GM12878 (cell line): ENCODE data around the gene PAX5. TPM values are rescaled to one million over a fixed set of nuclear protein-coding genes. Genes with fewer than 3 reads are reported as not detected.

ENCODE experiments used
- ASH2L ChIP-seq: fragments of 300-600, 200-600 bp; sonication (generic); IDR thresholded peaks from 2 replicates; pipeline ENCODE4 v1.6.1; 2017; ENCODE audit warnings: low read depth, mild to moderate bottlenecking, borderline replicate concordance
- BHLHE40 ChIP-seq, 2 experiments: fragments of 450-650 bp in 1 of 2; IDR thresholded peaks; 2 replicates each; pipeline ENCODE4 v1.6.1; 2011 to 2017; ENCODE audit warnings: low read depth in 2 of 2, borderline replicate concordance in 1 of 2, improper control_type of control experiment in 1 of 2, low read length in 1 of 2, mild to moderate bottlenecking in 1 of 2
- CBX5 ChIP-seq: sonication (generic); IDR thresholded peaks from 2 replicates; pipeline ENCODE4 v1.6.1; 2016; ENCODE audit warnings: low read depth, moderate library complexity, mild to moderate bottlenecking, inconsistent platforms
- ETV6 ChIP-seq, 2 experiments: fragments of 450-650 bp in 1 of 2; IDR thresholded peaks in 1 of 2; conservative IDR thresholded peaks in 1 of 2; 2 replicates each; pipeline ENCODE4 v1.6.1; 2014; ENCODE audit warnings: antibody characterized with exemption in 1 of 2, borderline replicate concordance in 1 of 2, low read depth in 1 of 2, mild to moderate bottlenecking in 1 of 2, moderate library complexity in 1 of 2
- EZH2 ChIP-seq: IDR thresholded peaks from 2 replicates; pipeline ENCODE4 v1.6.1; 2012; ENCODE audit warnings: low read depth, mild to moderate bottlenecking, control low read depth, inconsistent platforms, low read length, borderline replicate concordance; ENCODE audit not compliant: control insufficient read depth
- IKZF1 ChIP-seq: fragments of 450-650 bp; conservative IDR thresholded peaks from 2 replicates; pipeline ENCODE4 v1.6.1; 2017; ENCODE audit warnings: antibody characterized with exemption, mild to moderate bottlenecking
- MLLT1 ChIP-seq: fragments of 450-650 bp; IDR thresholded peaks from 2 replicates; pipeline ENCODE4 v1.6.1; 2016; ENCODE audit warnings: mild to moderate bottlenecking
- MXI1 ChIP-seq: fragments of 150-350 bp; IDR thresholded peaks from 2 replicates; pipeline ENCODE4 v1.6.1; 2011; ENCODE audit warnings: low read depth, mild to moderate bottlenecking, inconsistent platforms, low read length, improper control_type of control experiment
- MYC ChIP-seq: IDR thresholded peaks from 2 replicates; pipeline ENCODE4 v1.6.1; 2011; ENCODE audit warnings: mild to moderate bottlenecking, low read length, moderate library complexity, inconsistent platforms; ENCODE audit not compliant: insufficient read depth, insufficient replicate concordance, insufficient read length, severe bottlenecking
- PAX5 ChIP-seq: IDR thresholded peaks from 2 replicates; pipeline ENCODE4 v1.6.1; 2011; ENCODE audit warnings: low read depth, low read length, borderline replicate concordance
- PKNOX1 ChIP-seq: fragments of 450-650 bp; IDR thresholded peaks from 2 replicates; pipeline ENCODE4 v1.6.1; 2016; ENCODE audit warnings: mild to moderate bottlenecking
- POLR2AphosphoS2 ChIP-seq: IDR thresholded peaks from 2 replicates; pipeline ENCODE4 v1.6.1; 2011; ENCODE audit warnings: low read depth, mild to moderate bottlenecking, low read length, improper control_type of control experiment, moderate library complexity
- POLR2AphosphoS5 ChIP-seq: IDR thresholded peaks from 2 replicates; pipeline ENCODE4 v1.6.1; 2011; ENCODE audit warnings: mild to moderate bottlenecking, low read length, inconsistent platforms
- RELB ChIP-seq: fragments of 450-650 bp; IDR thresholded peaks from 2 replicates; pipeline ENCODE4 v1.6.1; 2017; ENCODE audit warnings: low read depth, mild to moderate bottlenecking, moderate library complexity
- SMAD5 ChIP-seq: IDR thresholded peaks from 2 replicates; pipeline ENCODE4 v1.6.1; 2016; ENCODE audit warnings: antibody characterized with exemption, low read depth
- SMARCA5 ChIP-seq: fragments of 450-650 bp; IDR thresholded peaks from 2 replicates; pipeline ENCODE4 v1.6.1; 2017; ENCODE audit warnings: mild to moderate bottlenecking
- SPI1 ChIP-seq: IDR thresholded peaks from 2 replicates; pipeline ENCODE4 v1.6.1; 2011; ENCODE audit warnings: low read depth, mild to moderate bottlenecking, low read length, moderate library complexity, borderline replicate concordance; ENCODE audit not compliant: insufficient read depth
- STAT1 ChIP-seq: fragments of 450-650 bp; conservative IDR thresholded peaks from 2 replicates; pipeline ENCODE4 v1.6.1; 2014; ENCODE audit warnings: antibody characterized with exemption, mild to moderate bottlenecking
- ZBTB40 ChIP-seq: fragments of 450-650 bp; IDR thresholded peaks from 2 replicates; pipeline ENCODE4 v1.6.1; 2016; ENCODE audit warnings: mild to moderate bottlenecking, moderate library complexity, borderline replicate concordance
- polyA plus RNA-seq, 11 experiments: library from polyadenylated mRNA; depleted of rRNA in 4 of 11; unstranded in 6 of 11; stranded (reverse) in 5 of 11; fragments of >200 nt; fragmentation: Nextera tagmentation in 4 of 11; fragmentation: Illumina TruSeq in 1 of 11; extraction: Ambion mirVana in 4 of 11; extraction: Trizol in 1 of 11; gene quantifications; 1 replicate in 1 of 11; 2 replicates in 10 of 11; pipeline versions ENCODE4 v1.2.1 to v1.2.3, GENCODE V29; 2011 to 2016; ENCODE audit warnings: inconsistent platforms in 2 of 11, missing spikeins in 2 of 11, low read depth in 1 of 11
- total RNA-seq, 4 experiments: library from RNA; depleted of rRNA in 3 of 4; stranded (reverse); fragments of >200 nt in 3 of 4; fragmentation: Illumina TruSeq in 1 of 4; extraction: Trizol in 1 of 4; gene quantifications; 2 replicates each; pipeline versions ENCODE4 v1.2.1 to v1.2.3, GENCODE V29; 2013 to 2021

The PAX5 gene
- total and polyA plus RNA-seq, 10 of the 15 experiments (the other 5 are each of a cell fraction or from before 2014, with no cell fraction given): 2.2 to 123 (median 31.9) TPM

- TF ChIP-seq ETV6 (conservative IDR thresholded peaks at IDR 0.05 in 1 of 2, IDR thresholded peaks at IDR 0.05 in 1 of 2; ENCODE audit: borderline replicate concordance in 1 of 2, low read depth in 1 of 2): peak in 1 of 2 experiments; percentile 46; a peak in 1 of 4 replicates
- TF ChIP-seq ZBTB40: peak; percentile 67; the same call in 1 of the 2 replicates
- TF ChIP-seq POLR2AphosphoS5: peak; percentile 37; the same call in 1 of the 2 replicates
- TF ChIP-seq PAX5: peak; percentile 59; the same call in 1 of the 2 replicates
- peak; percentile 20; the same call in 1 of the 2 replicates for TF ChIP-seq MLLT1
- TF ChIP-seq SPI1: 0 out of 2 replicates have a peak, but pooled peaks have one; percentile 3
- TF ChIP-seq SMAD5: peak; percentile 60
- 0 out of 2 replicates have a peak, but pooled peaks have one; percentile 29 for TF ChIP-seq POLR2AphosphoS2
- no peak for TF ChIP-seq EZH2
- TF ChIP-seq CBX5: no peak
- TF ChIP-seq SMARCA5: no peak
- peak; percentile 75; the same call in 1 of the 2 replicates for TF ChIP-seq IKZF1
- TF ChIP-seq STAT1: 0 out of 2 replicates have a peak, but pooled peaks have one; percentile 38
- peak; percentile 54; the same call in 1 of the 2 replicates for TF ChIP-seq RELB
- peak; percentile 57 for TF ChIP-seq PKNOX1
- TF ChIP-seq ASH2L: 0 out of 2 replicates have a peak, but pooled peaks have one; percentile 78
- peak; percentile 7 for TF ChIP-seq MYC
- TF ChIP-seq BHLHE40 (IDR thresholded peaks at IDR 0.05; ENCODE audit: borderline replicate concordance in 1 of 2, low read depth in 2 of 2, low read length in 1 of 2): 0 out of 4 replicates have a peak, but pooled peaks have one; percentile 9 to 14
- TF ChIP-seq MXI1: peak; percentile 56
Measured at GRCh38 chr9:37036776-37037502, 2.9 kb upstream of the PAX5 start (continued).
